Endothelial cell of umbilical vein (primary cell): ENCODE measurements around the gene SNCAIP.

Experiments used
- CTCF ChIP-seq, 2 donors: IDR thresholded peaks; 1 replicate in 1 of 2; 2 replicates in 1 of 2; pipeline ENCODE4 v1.5.1; 2011; ENCODE audit warnings: low read length in 2 of 2, mild to moderate bottlenecking in 2 of 2, moderate library complexity in 2 of 2, control low read depth in 1 of 2, inconsistent platforms in 1 of 2, low read depth in 1 of 2; ENCODE audit not compliant: insufficient read depth in 1 of 2; ENCODE audit errors: extremely low read depth in 1 of 2
- EZH2 ChIP-seq: IDR thresholded peaks from 2 replicates; pipeline ENCODE4 v1.6.1; 2012; ENCODE audit warnings: borderline replicate concordance, low read depth, mild to moderate bottlenecking, moderate library complexity, low read length, inconsistent platforms; ENCODE audit not compliant: severe bottlenecking
- FOS ChIP-seq: IDR thresholded peaks from 2 replicates; pipeline ENCODE4 v1.6.1; 2011; ENCODE audit warnings: mild to moderate bottlenecking, low read length, moderate library complexity, borderline replicate concordance; ENCODE audit not compliant: insufficient read depth
- MAX ChIP-seq: IDR thresholded peaks from 2 replicates; pipeline ENCODE4 v1.6.1; 2011; ENCODE audit not compliant: insufficient read depth, insufficient read length
- MYC ChIP-seq: IDR thresholded peaks from one replicate; pipeline ENCODE4 v1.6.1; 2011; ENCODE audit warnings: mild to moderate bottlenecking, low read depth, low read length
- POLR2A ChIP-seq: IDR thresholded peaks from 2 replicates; pipeline ENCODE4 v1.6.1; 2012; ENCODE audit warnings: low read depth, mild to moderate bottlenecking, control low read depth, low read length
- POLR2AphosphoS5 ChIP-seq: IDR thresholded peaks from 2 replicates; pipeline ENCODE4 v1.6.1; 2012; ENCODE audit warnings: low read depth, mild to moderate bottlenecking, control low read depth, low read length, moderate library complexity; ENCODE audit not compliant: insufficient read depth

GRCh38 chr5:122465031-122465577 lies 153.1 kb downstream of the SNCAIP start:
- TF ChIP-seq CTCF (IDR thresholded peaks at IDR 0.05; ENCODE audit: extremely low read depth in 1 of 2, insufficient read depth in 1 of 2, low read depth in 1 of 2, low read length in 2 of 2), result no peak
- TF ChIP-seq MYC, result no peak
- TF ChIP-seq MAX, result no peak
- no peak for TF ChIP-seq POLR2AphosphoS5
- TF ChIP-seq POLR2A, result no peak
- no peak for TF ChIP-seq FOS
- TF ChIP-seq EZH2, result no peak
